Psoas muscle (tissue), 8 donors: ENCODE data around the gene RNF175. TPM values are rescaled to one million over a fixed set of nuclear protein-coding genes. Genes with fewer than 3 reads are reported as not detected.

Experiments used
- ATAC-seq, 4 donors: fragments of 200-7000 bp; cut with Tn5 transposase; one replicate each; pipeline ENCODE4 v1.9.1; 2020; ENCODE audit warnings: moderate library complexity in 3 of 4, mild to moderate bottlenecking in 2 of 4
- DNase-seq, 2 donors: peaks; one replicate each; pipeline ENCODE4 v3.0.0-alpha.2; 2020
- H3K27ac ChIP-seq: fragments of 200-600 bp; one replicate; pipeline ENCODE4 v1.8.0; 2022
- H3K27me3 ChIP-seq, 3 donors: fragments of 200-600 bp in 1 of 3; one replicate each; pipeline versions ENCODE4 v1.6.1 to v1.8.0; 2013 to 2022; ENCODE audit warnings: low read length in 2 of 3, mild to moderate bottlenecking in 2 of 3, moderate library complexity in 1 of 3; ENCODE audit not compliant: insufficient read depth in 3 of 3
- H3K36me3 ChIP-seq, 2 donors: fragments of 200-600 bp in 1 of 2; one replicate each; pipeline versions ENCODE4 v1.6.1 to v1.8.0; 2013 to 2022; ENCODE audit warnings: low read depth in 1 of 2, mild to moderate bottlenecking in 1 of 2, moderate library complexity in 1 of 2; ENCODE audit not compliant: insufficient read depth in 1 of 2
- H3K4me1 ChIP-seq: fragments of 200-600 bp; one replicate; pipeline ENCODE4 v1.8.0; 2022
- H3K4me3 ChIP-seq: fragments of 200-600 bp; one replicate; pipeline ENCODE4 v1.8.0; 2022; ENCODE audit warnings: mild to moderate bottlenecking
- H3K9me3 ChIP-seq: fragments of 200-600 bp; one replicate; pipeline ENCODE4 v1.8.0; 2022
- WGBS, 3 donors: extraction: QIAGEN DNeasy Blood & Tissue Kit; methylation state at CpG; one replicate each; pipeline versions ENCODE4 v1.1.6 to v1.1.7; 2013; 5-methylcytosine and 5-hydroxymethylcytosine counted together
- intact Hi-C, 2 donors: fragments of 100-400 bp; cut with DNase I; formaldehyde crosslinking; loops; one replicate each; pipeline versions ENCODE4 v1.11.0 to v1.14.2; 2022
- polyA plus RNA-seq, 3 donors: library from polyadenylated mRNA; stranded (reverse); fragments of 200-250 nt; gene quantifications; one replicate each; pipeline ENCODE4 v1.2.3, GENCODE V29; 2013
- total RNA-seq, 4 donors: library from RNA; stranded (reverse); fragmentation: NEBNext Ultra II Directional in 2 of 4; extraction: Animal tissue kit (Norgen Biotek cat#: 25700) in 2 of 4; gene quantifications; one replicate each; pipeline versions ENCODE4 v1.2.1 to v1.2.4, GENCODE V29; 2021 to 2023
- TF ChIP-seq, protein P1 (sequence below): fragments of 200-600 bp; IDR thresholded peaks from one replicate; pipeline ENCODE4 v1.8.0; 2022; ENCODE audit warnings: antibody characterized with exemption
- donor health status: healthy with polysubstance abuse.
- donor health status: DM: no; HTN: no; CAD: no; lungs with moderate emphysema.
- donor health status: Bipolar disorder and iron deficiency.
- donor health status: healthy.
- donor health status: DM: yes; HTN: yes; CAD: no.
- donor health status: DM: no; HTN: no; CAD: no.
- donor health status: DM: no; HTN: no; CAD: no.
- donor health status: DM: yes; HTN: yes; CAD: no.

Gene RNF175
- total and polyA plus RNA-seq, 7 donors = 0.05 to 0.07 TPM; not detected in 5

- Histone ChIP-seq H3K36me3 (no peaks in the 10 kb centered on the region), H3K4me3 (peak overlapping the region; percentile 42), H3K27ac (no peak overlapping the region), H3K9me3 (no peaks in the 10 kb centered on the region), H3K27me3 (peaks cover 5 to 77% (median 32%) of the 10 kb centered on the region in 3 donors), H3K4me1 (no peaks in the 10 kb centered on the region)
- ATAC-seq (peak in 1 of 4 donors; percentile 21), DNase-seq (peak; percentile 18 to 52)
- WGBS, 3 donors = 20 to 23% (median 21%) methylated on average over 39 of the region's 39 CpGs
- TF ChIP-seq, protein P1, sequence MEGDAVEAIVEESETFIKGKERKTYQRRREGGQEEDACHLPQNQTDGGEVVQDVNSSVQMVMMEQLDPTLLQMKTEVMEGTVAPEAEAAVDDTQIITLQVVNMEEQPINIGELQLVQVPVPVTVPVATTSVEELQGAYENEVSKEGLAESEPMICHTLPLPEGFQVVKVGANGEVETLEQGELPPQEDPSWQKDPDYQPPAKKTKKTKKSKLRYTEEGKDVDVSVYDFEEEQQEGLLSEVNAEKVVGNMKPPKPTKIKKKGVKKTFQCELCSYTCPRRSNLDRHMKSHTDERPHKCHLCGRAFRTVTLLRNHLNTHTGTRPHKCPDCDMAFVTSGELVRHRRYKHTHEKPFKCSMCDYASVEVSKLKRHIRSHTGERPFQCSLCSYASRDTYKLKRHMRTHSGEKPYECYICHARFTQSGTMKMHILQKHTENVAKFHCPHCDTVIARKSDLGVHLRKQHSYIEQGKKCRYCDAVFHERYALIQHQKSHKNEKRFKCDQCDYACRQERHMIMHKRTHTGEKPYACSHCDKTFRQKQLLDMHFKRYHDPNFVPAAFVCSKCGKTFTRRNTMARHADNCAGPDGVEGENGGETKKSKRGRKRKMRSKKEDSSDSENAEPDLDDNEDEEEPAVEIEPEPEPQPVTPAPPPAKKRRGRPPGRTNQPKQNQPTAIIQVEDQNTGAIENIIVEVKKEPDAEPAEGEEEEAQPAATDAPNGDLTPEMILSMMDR = no peak
- intact Hi-C loops = no loop called here
These were observed 32.9 kb upstream of the RNF175 start for GRCh38 chr4:153792618-153793247.

DNA sequence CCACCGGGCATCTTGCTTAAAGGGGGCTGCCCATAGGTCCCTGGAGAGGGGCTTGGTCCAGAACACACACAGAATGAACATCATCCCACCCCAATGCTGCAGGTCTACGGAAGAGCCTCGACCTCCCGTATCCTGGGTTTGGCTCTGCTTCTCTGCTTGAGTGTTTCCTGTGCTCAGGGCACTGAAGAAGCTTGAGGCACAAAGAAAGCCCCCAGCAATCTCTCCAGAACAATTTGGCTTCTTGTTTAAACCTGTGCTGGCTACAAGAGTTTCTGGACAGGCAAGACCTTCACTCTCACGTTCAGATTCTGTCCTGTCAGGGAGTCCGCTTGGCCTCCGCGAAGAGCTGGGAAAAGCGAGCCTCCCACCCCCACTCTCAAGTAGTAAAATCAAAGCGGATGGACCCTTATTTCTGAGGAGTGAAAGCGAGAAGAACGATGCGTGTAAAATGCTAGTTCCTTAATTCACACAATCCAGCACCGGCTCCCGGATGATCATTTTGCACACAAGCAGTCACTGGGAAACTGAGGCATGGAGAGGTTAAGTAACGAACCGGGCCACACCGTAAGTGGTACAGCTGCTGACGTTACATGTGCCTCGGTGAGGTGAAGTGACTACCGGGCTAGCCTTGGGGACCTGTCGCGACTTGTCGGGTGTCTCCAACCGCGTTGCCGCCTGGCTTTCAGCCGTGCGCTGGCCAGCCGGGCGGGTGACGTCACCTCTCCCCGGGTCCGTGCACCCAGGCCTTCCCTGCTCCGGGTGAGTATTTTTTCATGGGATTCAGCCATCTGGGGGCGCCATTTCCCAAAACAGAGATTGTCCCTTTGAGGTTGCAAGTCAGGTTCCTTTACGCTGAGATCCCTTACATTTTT lies 32.2 kb upstream of the RNF175 start:
- TF ChIP-seq, protein P1 = no peak
- DNase-seq (peak; percentile 74 to 75), ATAC-seq (peak in 3 of 4 donors; percentile 28 to 53 (median 47))
- intact Hi-C loops = no loop called here
- Histone ChIP-seq H3K27me3 (peaks cover 0 to 83% (median 32%) of the 10 kb centered on the region in 3 donors), H3K36me3 (no peaks in the 10 kb centered on the region), H3K27ac (no peak overlapping the region), H3K4me3 (peak overlapping the region; percentile 42), H3K4me1 (no peaks in the 10 kb centered on the region), H3K9me3 (no peaks in the 10 kb centered on the region)
- 2 to 7% (median 6%) methylated on average over 37 of the region's 37 CpGs for WGBS, 3 donors

DNA sequence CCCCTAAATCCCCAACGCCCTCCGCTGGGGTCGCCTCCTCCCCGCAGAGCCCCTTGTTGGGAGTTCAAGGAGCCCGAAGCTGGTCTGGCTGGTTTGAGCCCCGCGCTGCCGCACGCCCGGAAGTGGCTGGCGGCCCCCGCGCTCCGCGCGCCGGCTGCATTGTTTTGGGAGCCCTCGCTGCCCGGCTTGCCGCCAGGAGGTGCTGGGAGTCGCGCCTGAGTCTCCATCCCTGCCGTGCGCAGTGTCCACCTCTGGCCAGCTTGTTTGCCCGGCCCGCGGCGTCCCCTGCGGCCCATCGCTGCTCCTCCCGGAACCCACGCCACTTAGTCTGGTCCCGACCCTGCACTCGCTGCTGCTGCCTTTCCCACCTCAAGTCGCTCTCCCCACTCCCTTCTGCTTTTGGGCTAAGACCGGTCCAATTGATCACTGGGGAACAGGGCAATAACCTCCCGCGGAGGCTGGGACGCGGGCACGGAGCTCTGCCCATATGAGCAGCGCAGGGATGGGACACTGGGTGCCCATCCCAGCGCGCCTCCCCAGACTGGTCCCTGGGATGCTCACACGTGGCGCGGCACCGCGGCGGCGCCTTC lies 31.2 kb upstream of the RNF175 start:
- 5 to 7% (median 5%) methylated on average over 45 to 51 of the region's 51 CpGs for WGBS, 3 donors
- Histone ChIP-seq H3K4me1 (no peaks in the 10 kb centered on the region), H3K27me3 (peaks cover 0 to 84% (median 32%) of the 10 kb centered on the region in 3 donors), H3K36me3 (no peaks in the 10 kb centered on the region), H3K4me3 (peak overlapping the region; percentile 23), H3K9me3 (no peaks in the 10 kb centered on the region), H3K27ac (no peak overlapping the region)
- TF ChIP-seq, protein P1 = no peak
- intact Hi-C loops = no loop called here
- DNase-seq (peak; percentile 62 to 68), ATAC-seq (peak in 3 of 4 donors; percentile 23 to 50 (median 28))

GRCh38 chr4:153790500-153790865 lies 30.7 kb upstream of the RNF175 start:
- intact Hi-C loops = no loop called here
- Histone ChIP-seq H3K27ac (no peak overlapping the region), H3K4me1 (no peaks in the 10 kb centered on the region), H3K27me3 (peaks cover 0 to 82% (median 32%) of the 10 kb centered on the region in 3 donors), H3K4me3 (peak overlapping the region; percentile 23), H3K9me3 (no peaks in the 10 kb centered on the region), H3K36me3 (no peaks in the 10 kb centered on the region)
- TF ChIP-seq, protein P1 = no peak
- ATAC-seq = no peak
- WGBS, 3 donors = 68 to 85% (median 74%) methylated on average over 10 of the region's 10 CpGs
- no peak for DNase-seq
